Parathyroid adenoma (tissue), 2 donors: ENCODE data around the gene HBA2.
"Not testable (repeated sequence)": the region's sequence is repeated elsewhere in the genome, so short reads cannot be mapped to it uniquely, and the experiment has no call there.

Source experiments
- H2AFZ ChIP-seq: fragments of 300-600 bp; sonication (generic); one replicate; pipeline ENCODE4 v1.7.0; 2017; ENCODE audit warnings: antibody characterized with exemption, mild to moderate bottlenecking
- H3K27ac ChIP-seq: fragments of 300-600 bp; sonication (generic); one replicate; pipeline ENCODE4 v1.7.0; 2017
- H3K27me3 ChIP-seq: fragments of 300-600 bp; sonication (generic); one replicate; pipeline ENCODE4 v1.7.0; 2017; ENCODE audit warnings: low read length; ENCODE audit not compliant: control insufficient read depth, insufficient read depth
- H3K36me3 ChIP-seq: fragments of 300-600 bp; sonication (generic); one replicate; pipeline ENCODE4 v1.7.0; 2017; ENCODE audit warnings: low read length; ENCODE audit not compliant: control insufficient read depth, insufficient read depth
- H3K4me1 ChIP-seq: fragments of 300-600 bp; sonication (generic); one replicate; pipeline ENCODE4 v1.7.0; 2017; ENCODE audit warnings: control low read depth
- H3K4me2 ChIP-seq: fragments of 300-600 bp; sonication (generic); one replicate; pipeline ENCODE4 v1.7.0; 2017; ENCODE audit warnings: low read length
- H3K4me3 ChIP-seq: fragments of 300-600 bp; sonication (generic); one replicate; pipeline ENCODE4 v1.7.0; 2017; ENCODE audit warnings: low read depth, low read length
- H3K79me2 ChIP-seq: fragments of 300-600 bp; sonication (generic); one replicate; pipeline ENCODE4 v1.7.0; 2017; ENCODE audit warnings: control low read depth
- H3K9ac ChIP-seq: fragments of 300-600 bp; sonication (generic); one replicate; pipeline ENCODE4 v1.7.0; 2017; ENCODE audit warnings: mild to moderate bottlenecking
- H3K9me3 ChIP-seq: fragments of 300-600 bp; sonication (generic); one replicate; pipeline ENCODE4 v1.7.0; 2017; ENCODE audit warnings: low read length; ENCODE audit not compliant: control insufficient read depth
- CTCF ChIP-seq: fragments of 300-600 bp; sonication (generic); IDR thresholded peaks from one replicate; pipeline ENCODE4 v1.7.0; 2017; ENCODE audit warnings: antibody characterized with exemption, mild to moderate bottlenecking
- donor health status: primary hyperparathyroidism.

Gene HBA2

GRCh38 chr16:172374-172941 is at the start of gene HBA2:
Gene HBA2, plus strand, starts transcription at chr16:172876. Its CDS starts 37 bp downstream, at chr16:172913.
- H3K9me3 ChIP-seq, H3K79me2 ChIP-seq, H3K36me3 ChIP-seq, H3K4me2 ChIP-seq, H3K4me3 ChIP-seq, H3K27me3 ChIP-seq, H3K27ac ChIP-seq, H3K4me1 ChIP-seq, H3K9ac ChIP-seq, H2AFZ ChIP-seq: not testable (repeated sequence)

- H3K9me3 ChIP-seq, H3K27me3 ChIP-seq, H3K9ac ChIP-seq, H3K4me1 ChIP-seq, H3K4me2 ChIP-seq, H3K79me2 ChIP-seq, H2AFZ ChIP-seq, H3K27ac ChIP-seq, H3K4me3 ChIP-seq, H3K36me3 ChIP-seq: not testable (repeated sequence)
Observed at GRCh38 chr16:123558-124350, 48.9 kb upstream of the HBA2 start.

- H3K9ac ChIP-seq = no peak overlapping the region
- H3K27me3 ChIP-seq = no peaks in the 10 kb centered on the region
- TF ChIP-seq CTCF = no peak
Observed at GRCh38 chr16:125011-125410, 47.7 kb upstream of the HBA2 start.

GRCh38 chr16:129075-129474 is 43.6 kb upstream of the HBA2 start:
- no peak overlapping the region for H3K4me3 ChIP-seq
- H3K36me3 ChIP-seq = no peaks in the 10 kb centered on the region
- H3K9ac ChIP-seq = no peak overlapping the region
- H3K4me2 ChIP-seq = no peak overlapping the region
- H3K27me3 ChIP-seq = no peaks in the 10 kb centered on the region
- H3K9me3 ChIP-seq = no peaks in the 10 kb centered on the region
- H3K27ac ChIP-seq = no peak overlapping the region
- peaks cover 5% of the 10 kb centered on the region for H3K79me2 ChIP-seq
- no peak overlapping the region for H2AFZ ChIP-seq
- TF ChIP-seq CTCF = no peak
- H3K4me1 ChIP-seq = no peaks in the 10 kb centered on the region

More at GRCh38 chr16:125011-125410, 47.7 kb upstream of the HBA2 start:
- Histone ChIP-seq H3K27ac (no peak overlapping the region), H3K4me3 (no peak overlapping the region), H3K4me2 (no peak overlapping the region), H3K4me1 (no peaks in the 10 kb centered on the region), H3K79me2 (peaks cover 3% of the 10 kb centered on the region), H3K9me3 (no peaks in the 10 kb centered on the region), H3K36me3 (no peaks in the 10 kb centered on the region), H2AFZ (no peak overlapping the region)

GRCh38 chr16:130533-131173 is 42.0 kb upstream of the HBA2 start:
- no peak for TF ChIP-seq CTCF
- Histone ChIP-seq H3K9ac (no peak overlapping the region), H3K9me3 (no peaks in the 10 kb centered on the region), H3K79me2 (peaks cover 7% of the 10 kb centered on the region), H3K36me3 (no peaks in the 10 kb centered on the region), H3K4me2 (no peak overlapping the region), H3K4me3 (no peak overlapping the region), H3K4me1 (no peaks in the 10 kb centered on the region), H3K27me3 (no peaks in the 10 kb centered on the region), H2AFZ (no peak overlapping the region), H3K27ac (no peak overlapping the region)
